ENCODE measurements around the gene SMC1B. TPM values are rescaled to one million over a fixed set of nuclear protein-coding genes. Genes with fewer than 3 reads are reported as not detected.

Gene SMC1B
- total RNA-seq, 4 donors from 2014 or later, result 0.21 TPM; not detected in 3

- TF ChIP-seq CTCF (IDR thresholded peaks at IDR 0.05) (no peak), POLR2AphosphoS5 (IDR thresholded peaks at IDR 0.05) (no peak), POLR2A (IDR thresholded peaks at IDR 0.05) (no peak), EP300 (IDR thresholded peaks at IDR 0.05) (no peak)
- no peaks in the 10 kb centered on the region for H3K36me3 ChIP-seq
- no peak overlapping the region for H3K27ac ChIP-seq
- peaks cover 8% of the 10 kb centered on the region for H3K4me1 ChIP-seq
- no peaks in the 10 kb centered on the region for H3K9me3 ChIP-seq
- peak; percentile 49 to 71 for DNase-seq (ENCODE audit: low spot score in 2 of 2)
- no peaks in the 10 kb centered on the region for H3K27me3 ChIP-seq
- 97% methylated on average over 9 of the region's 9 CpGs for WGBS
- no peak overlapping the region for H3K4me3 ChIP-seq
Measured at GRCh38 chr22:45426387-45426786, 13.0 kb upstream of the SMC1B start.

GRCh38 chr22:45425531-45426265, 12.3 kb upstream of the SMC1B start:
- Histone ChIP-seq H3K27me3 (no peaks in the 10 kb centered on the region), H3K9me3 (no peaks in the 10 kb centered on the region), H3K36me3 (no peaks in the 10 kb centered on the region), H3K27ac (no peak overlapping the region), H3K4me1 (peaks cover 8% of the 10 kb centered on the region), H3K4me3 (no peak overlapping the region)
- TF ChIP-seq EP300 (IDR thresholded peaks at IDR 0.05) (no peak), CTCF (IDR thresholded peaks at IDR 0.05) (no peak), POLR2AphosphoS5 (IDR thresholded peaks at IDR 0.05) (no peak), POLR2A (IDR thresholded peaks at IDR 0.05) (no peak)
- peak; percentile 58 to 72 for DNase-seq (ENCODE audit: low spot score in 2 of 2)
- 85% methylated on average over 14 of the region's 23 CpGs for WGBS

GRCh38 chr22:45425101-45425500, 11.7 kb upstream of the SMC1B start:
- no peaks in the 10 kb centered on the region for H3K9me3 ChIP-seq
- H3K27ac ChIP-seq, result no peak overlapping the region
- H3K27me3 ChIP-seq, result no peaks in the 10 kb centered on the region
- peak; percentile 28 to 48 for DNase-seq (ENCODE audit: low spot score in 2 of 2)
- TF ChIP-seq POLR2A (IDR thresholded peaks at IDR 0.05) (no peak), EP300 (IDR thresholded peaks at IDR 0.05) (no peak), CTCF (IDR thresholded peaks at IDR 0.05) (no peak), POLR2AphosphoS5 (IDR thresholded peaks at IDR 0.05) (no peak)
- no peaks in the 10 kb centered on the region for H3K36me3 ChIP-seq
- peaks cover 8% of the 10 kb centered on the region for H3K4me1 ChIP-seq
- WGBS, result 68% methylated on average over 5 of the region's 5 CpGs
- H3K4me3 ChIP-seq, result no peak overlapping the region

GRCh38 chr22:45424241-45424731, 10.9 kb upstream of the SMC1B start:
- no peak overlapping the region for H3K4me3 ChIP-seq
- 74% methylated on average over 10 of the region's 14 CpGs for WGBS
- peak overlapping the region; percentile 55 for H3K27ac ChIP-seq
- no peaks in the 10 kb centered on the region for H3K9me3 ChIP-seq
- TF ChIP-seq CTCF (IDR thresholded peaks at IDR 0.05) (no peak), EP300 (IDR thresholded peaks at IDR 0.05) (no peak), POLR2AphosphoS5 (IDR thresholded peaks at IDR 0.05) (peak in 1 of 3 donors; percentile 11)
- no peaks in the 10 kb centered on the region for H3K36me3 ChIP-seq
- H3K4me1 ChIP-seq, result peaks cover 8% of the 10 kb centered on the region
- no peaks in the 10 kb centered on the region for H3K27me3 ChIP-seq
- peak; percentile 75 for DNase-seq (ENCODE audit: low spot score in 2 of 2)

- TF ChIP-seq POLR2AphosphoS5 (IDR thresholded peaks at IDR 0.05), result no peak
- TF ChIP-seq POLR2A (IDR thresholded peaks at IDR 0.05), result no peak
- no peak for TF ChIP-seq EP300 (IDR thresholded peaks at IDR 0.05)
- no peak for TF ChIP-seq CTCF (IDR thresholded peaks at IDR 0.05)
- 84% methylated on average over 4 of the region's 4 CpGs for WGBS
- Histone ChIP-seq H3K27me3 (no peaks in the 10 kb centered on the region), H3K9me3 (no peaks in the 10 kb centered on the region), H3K4me1 (peaks cover 8% of the 10 kb centered on the region), H3K36me3 (no peaks in the 10 kb centered on the region), H3K27ac (no peak overlapping the region), H3K4me3 (no peak overlapping the region)
- DNase-seq (ENCODE audit: low spot score in 2 of 2), result peak; percentile 26 to 40
Measured at GRCh38 chr22:45423524-45423923, 10.1 kb upstream of the SMC1B start.

Data from suprapubic skin (tissue), 4 donors.